ENCODE measurements around the gene PADI1.
A peak's percentile ranks its signal among the peaks of the same experiment; 100 is the strongest.

PADI1 gene

GRCh38 chr1:17232759-17233661, 28.1 kb downstream of the PADI1 start (continued):
- TF ChIP-seq ZNF398 (tag by site-specific recombination; IDR thresholded peaks at IDR 0.05) (peak; percentile 89), ZNF561 (tag by site-specific recombination; IDR thresholded peaks at IDR 0.05; ENCODE audit: borderline replicate concordance) (peak; percentile 38; the same call in 1 of the 2 replicates), ZNF585B (tag by site-specific recombination; IDR thresholded peaks at IDR 0.05) (no peak), ZNF423 (tag by site-specific recombination; IDR thresholded peaks at IDR 0.05) (peak; percentile 24; the same call in 1 of the 2 replicates), ZNF211 (tag by site-specific recombination; IDR thresholded peaks at IDR 0.05; ENCODE audit: low read depth) (no peak), KLF8 (tag by site-specific recombination; IDR thresholded peaks at IDR 0.05) (peak; percentile 86), ZNF121 (tag by site-specific recombination; IDR thresholded peaks at IDR 0.05) (no peak), ZNF843 (tag by site-specific recombination; IDR thresholded peaks at IDR 0.05) (peak; percentile 87), ZNF621 (tag by site-specific recombination; IDR thresholded peaks at IDR 0.05) (no peak), ZNF140 (tag by site-specific recombination; IDR thresholded peaks at IDR 0.05) (no peak), ZNF791 (tag by site-specific recombination; IDR thresholded peaks at IDR 0.05) (no peak), ZNF521 (tag by site-specific recombination; IDR thresholded peaks at IDR 0.05) (no peak), ZNF548 (tag by site-specific recombination; IDR thresholded peaks at IDR 0.05) (no peak), ZNF560 (tag by site-specific recombination; IDR thresholded peaks at IDR 0.05; ENCODE audit: borderline replicate concordance) (no peak), ZNF146 (tag by site-specific recombination; IDR thresholded peaks at IDR 0.05) (no peak), ZNF571 (tag by site-specific recombination; IDR thresholded peaks at IDR 0.05) (no peak), ZNF596 (tag by site-specific recombination; IDR thresholded peaks at IDR 0.05) (no peak), ZNF394 (tag by site-specific recombination; IDR thresholded peaks at IDR 0.05; ENCODE audit: borderline replicate concordance) (peak; percentile 100), ZNF24 (tag by site-specific recombination; IDR thresholded peaks at IDR 0.05) (peak; percentile 72; the same call in 1 of the 2 replicates), MEIS1 (CRISPR knock-in tag; IDR thresholded peaks at IDR 0.05; ENCODE audit: borderline replicate concordance) (no peak), ZNF354C (tag by site-specific recombination; IDR thresholded peaks at IDR 0.05; ENCODE audit: borderline replicate concordance, low read depth) (no peak), ZBTB11 (tag by site-specific recombination; conservative IDR thresholded peaks at IDR 0.05; ENCODE audit: low read depth) (no peak), ZIC2 (tag by site-specific recombination; IDR thresholded peaks at IDR 0.05) (peak; percentile 51), KLF1 (tag by site-specific recombination; IDR thresholded peaks at IDR 0.05) (no peak; the same call in 1 of the 2 replicates), GLIS1 (tag by site-specific recombination; IDR thresholded peaks at IDR 0.05) (peak; percentile 90), ZNF670 (tag by site-specific recombination; IDR thresholded peaks at IDR 0.05; ENCODE audit: low read depth) (no peak), ZBTB44 (tag by site-specific recombination; IDR thresholded peaks at IDR 0.05) (peak; percentile 40; the same call in 1 of the 2 replicates)
- TF ChIP-seq, protein P1, sequence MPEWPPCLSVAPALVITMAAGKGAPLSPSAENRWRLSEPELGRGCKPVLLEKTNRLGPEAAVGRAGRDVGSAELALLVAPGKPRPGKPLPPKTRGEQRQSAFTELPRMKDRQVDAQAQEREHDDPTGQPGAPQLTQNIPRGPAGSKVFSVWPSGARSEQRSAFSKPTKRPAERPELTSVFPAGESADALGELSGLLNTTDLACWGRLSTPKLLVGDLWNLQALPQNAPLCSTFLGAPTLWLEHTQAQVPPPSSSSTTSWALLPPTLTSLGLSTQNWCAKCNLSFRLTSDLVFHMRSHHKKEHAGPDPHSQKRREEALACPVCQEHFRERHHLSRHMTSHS (tag by site-specific recombination; IDR thresholded peaks at IDR 0.05) = no peak
- TF ChIP-seq, protein P2, sequence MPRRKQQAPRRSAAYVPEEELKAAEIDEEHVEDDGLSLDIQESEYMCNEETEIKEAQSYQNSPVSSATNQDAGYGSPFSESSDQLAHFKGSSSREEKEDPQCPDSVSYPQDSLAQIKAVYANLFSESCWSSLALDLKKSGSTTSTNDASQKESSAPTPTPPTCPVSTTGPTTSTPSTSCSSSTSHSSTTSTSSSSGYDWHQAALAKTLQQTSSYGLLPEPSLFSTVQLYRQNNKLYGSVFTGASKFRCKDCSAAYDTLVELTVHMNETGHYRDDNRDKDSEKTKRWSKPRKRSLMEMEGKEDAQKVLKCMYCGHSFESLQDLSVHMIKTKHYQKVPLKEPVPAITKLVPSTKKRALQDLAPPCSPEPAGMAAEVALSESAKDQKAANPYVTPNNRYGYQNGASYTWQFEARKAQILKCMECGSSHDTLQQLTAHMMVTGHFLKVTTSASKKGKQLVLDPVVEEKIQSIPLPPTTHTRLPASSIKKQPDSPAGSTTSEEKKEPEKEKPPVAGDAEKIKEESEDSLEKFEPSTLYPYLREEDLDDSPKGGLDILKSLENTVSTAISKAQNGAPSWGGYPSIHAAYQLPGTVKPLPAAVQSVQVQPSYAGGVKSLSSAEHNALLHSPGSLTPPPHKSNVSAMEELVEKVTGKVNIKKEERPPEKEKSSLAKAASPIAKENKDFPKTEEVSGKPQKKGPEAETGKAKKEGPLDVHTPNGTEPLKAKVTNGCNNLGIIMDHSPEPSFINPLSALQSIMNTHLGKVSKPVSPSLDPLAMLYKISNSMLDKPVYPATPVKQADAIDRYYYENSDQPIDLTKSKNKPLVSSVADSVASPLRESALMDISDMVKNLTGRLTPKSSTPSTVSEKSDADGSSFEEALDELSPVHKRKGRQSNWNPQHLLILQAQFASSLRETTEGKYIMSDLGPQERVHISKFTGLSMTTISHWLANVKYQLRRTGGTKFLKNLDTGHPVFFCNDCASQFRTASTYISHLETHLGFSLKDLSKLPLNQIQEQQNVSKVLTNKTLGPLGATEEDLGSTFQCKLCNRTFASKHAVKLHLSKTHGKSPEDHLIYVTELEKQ (tag by site-specific recombination; IDR thresholded peaks at IDR 0.05; ENCODE audit: borderline replicate concordance) = 0 out of 2 replicates have a peak, but pooled peaks have one; percentile 44

All from HEK293 (cell line).